OCI-LY1 (cell line): ENCODE results near the gene BOK.

ENCODE experiments used
- EZH2 ChIP-seq: fragments of 200-600 bp; sonication (generic), shearing (Covaris generic); IDR thresholded peaks from 2 replicates; pipeline ENCODE4 v1.8.0; 2017; ENCODE audit warnings: borderline replicate concordance, mixed run types, mild to moderate bottlenecking, antibody characterized with exemption, low read length, moderate library complexity, mixed read lengths
- TF ChIP-seq, protein P1 (sequence below): fragments of 200-600 bp; sonication (generic), shearing (Covaris generic); IDR thresholded peaks from 2 replicates; pipeline ENCODE4 v1.5.1; 2017; ENCODE audit warnings: mild to moderate bottlenecking, antibody characterized with exemption, low read length, moderate library complexity, mixed read lengths

GRCh38 chr2:241569831-241570281, 11.3 kb downstream of the BOK start:
- no peak for TF ChIP-seq EZH2
- TF ChIP-seq, protein P1, sequence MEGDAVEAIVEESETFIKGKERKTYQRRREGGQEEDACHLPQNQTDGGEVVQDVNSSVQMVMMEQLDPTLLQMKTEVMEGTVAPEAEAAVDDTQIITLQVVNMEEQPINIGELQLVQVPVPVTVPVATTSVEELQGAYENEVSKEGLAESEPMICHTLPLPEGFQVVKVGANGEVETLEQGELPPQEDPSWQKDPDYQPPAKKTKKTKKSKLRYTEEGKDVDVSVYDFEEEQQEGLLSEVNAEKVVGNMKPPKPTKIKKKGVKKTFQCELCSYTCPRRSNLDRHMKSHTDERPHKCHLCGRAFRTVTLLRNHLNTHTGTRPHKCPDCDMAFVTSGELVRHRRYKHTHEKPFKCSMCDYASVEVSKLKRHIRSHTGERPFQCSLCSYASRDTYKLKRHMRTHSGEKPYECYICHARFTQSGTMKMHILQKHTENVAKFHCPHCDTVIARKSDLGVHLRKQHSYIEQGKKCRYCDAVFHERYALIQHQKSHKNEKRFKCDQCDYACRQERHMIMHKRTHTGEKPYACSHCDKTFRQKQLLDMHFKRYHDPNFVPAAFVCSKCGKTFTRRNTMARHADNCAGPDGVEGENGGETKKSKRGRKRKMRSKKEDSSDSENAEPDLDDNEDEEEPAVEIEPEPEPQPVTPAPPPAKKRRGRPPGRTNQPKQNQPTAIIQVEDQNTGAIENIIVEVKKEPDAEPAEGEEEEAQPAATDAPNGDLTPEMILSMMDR, result no peak
